H1 (cell line): ENCODE measurements around the gene KYNU. TPM values are rescaled to one million over a fixed set of nuclear protein-coding genes. Genes with fewer than 3 reads are reported as not detected.

Experiments
- CTCF ChIA-PET: fragments of 300-600 bp; sonication (Branson Sonifier 250); formaldehyde crosslinking; loops from one replicate; lab custom pipeline; 2021; ENCODE audit not compliant: partially characterized antibody; lab: Charles Lee
- POLR2A ChIA-PET: fragments of 300-600 bp; sonication (Branson Sonifier 250); formaldehyde crosslinking; loops from one replicate; lab custom pipeline; 2021; ENCODE audit warnings: inconsistent platforms; ENCODE audit not compliant: partially characterized antibody; lab: Charles Lee
- DNase-seq, 2 experiments: peaks; one replicate each; pipeline versions ENCODE4 v3.0.0 to v3.0.0-alpha.2; 2010 to 2022; ENCODE audit warnings: low spot score in 2 of 2, low read depth in 1 of 2, mixed read lengths in 1 of 2
- FAIRE-seq: peaks from 2 replicates; lab custom pipeline; 2011; peaks lifted over from hg19 to GRCh38; lab: Jason Lieb, UNC
- H2AFZ ChIP-seq: 2 replicates; pipeline ENCODE4 v1.8.1; 2012; ENCODE audit warnings: low read length, inconsistent platforms
- H2AK5ac ChIP-seq: 2 replicates; pipeline ENCODE4 v1.6.1; 2013; ENCODE audit warnings: low read depth, low read length
- H2BK120ac ChIP-seq: replicated peaks from 2 replicates; pipeline ENCODE3; 2013; ENCODE audit warnings: low read depth, low read length, inconsistent platforms
- H2BK12ac ChIP-seq: 2 replicates; pipeline ENCODE4 v1.6.1; 2013; ENCODE audit warnings: low read depth, low read length
- H2BK15ac ChIP-seq: 2 replicates; pipeline ENCODE4 v1.6.1; 2013; ENCODE audit warnings: low read length
- H2BK20ac ChIP-seq: 2 replicates; pipeline ENCODE4 v1.6.1; 2013; ENCODE audit warnings: low read length
- H2BK5ac ChIP-seq: 2 replicates; pipeline ENCODE4 v1.6.1; 2013; ENCODE audit warnings: low read depth, low read length
- H3K14ac ChIP-seq: 2 replicates; pipeline ENCODE4 v1.6.1; 2013; ENCODE audit warnings: inconsistent platforms; ENCODE audit not compliant: insufficient read length
- H3K18ac ChIP-seq: 2 replicates; pipeline ENCODE4 v1.6.1; 2013; ENCODE audit warnings: low read length; ENCODE audit errors: extremely low read depth
- H3K23ac ChIP-seq: 2 replicates; pipeline ENCODE4 v1.6.1; 2013; ENCODE audit warnings: inconsistent platforms; ENCODE audit not compliant: insufficient read length
- H3K23me2 ChIP-seq: 2 replicates; pipeline ENCODE4 v1.6.1; 2013; ENCODE audit warnings: low read depth, low read length
- H3K27ac ChIP-seq: 2 replicates; pipeline ENCODE4 v1.6.1; 2011; ENCODE audit warnings: low read depth, low read length, inconsistent platforms
- H3K27me3 ChIP-seq, 4 experiments: replicated peaks in 1 of 4; 1 replicate in 1 of 4; 2 replicates in 3 of 4; pipeline versions ENCODE4 v1.6.1 to v1.8.1; 2011 to 2013; ENCODE audit warnings: low read length in 3 of 4, mild to moderate bottlenecking in 3 of 4, inconsistent platforms in 2 of 4, mixed read lengths in 2 of 4, moderate library complexity in 1 of 4; ENCODE audit not compliant: control insufficient read depth in 3 of 4, insufficient read depth in 3 of 4; ENCODE audit errors: extremely low read depth in 1 of 4
- H3K36me3 ChIP-seq, 4 experiments: 2 replicates each; pipeline versions ENCODE4 v1.6.1 to v1.8.1; 2011 to 2013; ENCODE audit warnings: mild to moderate bottlenecking in 4 of 4, low read length in 3 of 4, moderate library complexity in 2 of 4, control low read depth in 1 of 4, inconsistent platforms in 1 of 4; ENCODE audit not compliant: insufficient read depth in 4 of 4, control insufficient read depth in 2 of 4
- H3K4ac ChIP-seq: replicated peaks from 2 replicates; pipeline ENCODE3; 2013; ENCODE audit warnings: low read length, low read depth, mixed read lengths, inconsistent platforms; ENCODE audit not compliant: insufficient read length
- H3K4me1 ChIP-seq, 4 experiments: replicated peaks in 1 of 4; 1 replicate in 1 of 4; 2 replicates in 3 of 4; pipeline versions ENCODE4 v1.6.1 to v1.8.1; 2011 to 2013; ENCODE audit warnings: low read length in 3 of 4, inconsistent platforms in 2 of 4, mixed read lengths in 1 of 4; ENCODE audit not compliant: insufficient read depth in 4 of 4, control insufficient read depth in 3 of 4
- H3K4me2 ChIP-seq, 2 experiments: 2 replicates each; pipeline versions ENCODE4 v1.6.1 to v1.8.1; 2011 to 2013; ENCODE audit warnings: low read depth in 2 of 2, low read length in 2 of 2, control low read depth in 1 of 2, inconsistent platforms in 1 of 2, mild to moderate bottlenecking in 1 of 2; ENCODE audit not compliant: insufficient read depth in 1 of 2
- H3K4me3 ChIP-seq, 4 experiments: fragments of 200-600, 300-600 bp in 1 of 4; sonication (generic), shearing (Covaris generic), sonication (Bioruptor Twin) in 1 of 4; 2 replicates each; pipeline versions ENCODE4 v1.5.1 to v1.8.1; 2011 to 2016; ENCODE audit warnings: low read length in 4 of 4, low read depth in 3 of 4, control low read depth in 2 of 4, inconsistent platforms in 2 of 4, mild to moderate bottlenecking in 2 of 4, mixed read lengths in 1 of 4, moderate library complexity in 1 of 4; ENCODE audit not compliant: insufficient read depth in 2 of 4; ENCODE audit errors: extremely low read depth in 1 of 4
- H3K56ac ChIP-seq: replicated peaks from 2 replicates; pipeline ENCODE3; 2013; ENCODE audit warnings: low read depth, mild to moderate bottlenecking, mixed read lengths, low read length, inconsistent platforms; ENCODE audit not compliant: insufficient read length
- H3K79me1 ChIP-seq: 2 replicates; pipeline ENCODE4 v1.6.1; 2013; ENCODE audit warnings: low read depth, low read length, control low read depth
- H3K79me2 ChIP-seq, 2 experiments: 2 replicates each; pipeline versions ENCODE4 v1.6.1 to v1.8.1; 2012 to 2013; ENCODE audit warnings: low read length in 2 of 2, mild to moderate bottlenecking in 2 of 2, inconsistent platforms in 1 of 2; ENCODE audit not compliant: insufficient read depth in 2 of 2, control insufficient read depth in 1 of 2
- H3K9ac ChIP-seq, 4 experiments: replicated peaks in 1 of 4; 1 replicate in 1 of 4; 2 replicates in 3 of 4; pipeline versions ENCODE4 v1.6.1 to v1.8.1; 2011 to 2013; ENCODE audit warnings: low read depth in 3 of 4, low read length in 3 of 4, control low read depth in 2 of 4, mild to moderate bottlenecking in 2 of 4, moderate library complexity in 2 of 4, inconsistent platforms in 1 of 4; ENCODE audit errors: extremely low read depth in 1 of 4
- H3K9me3 ChIP-seq, 2 experiments: 2 replicates each; pipeline versions ENCODE4 v1.6.1 to v1.8.1; 2012 to 2013; ENCODE audit warnings: mild to moderate bottlenecking in 2 of 2, moderate library complexity in 2 of 2, control low read depth in 1 of 2, inconsistent platforms in 1 of 2, low read depth in 1 of 2, low read length in 1 of 2, mixed read lengths in 1 of 2; ENCODE audit not compliant: insufficient read depth in 2 of 2
- H4K20me1 ChIP-seq, 2 experiments: replicated peaks in 1 of 2; 2 replicates each; pipeline versions ENCODE3 to v1.8.1; 2011 to 2013; ENCODE audit warnings: inconsistent platforms in 2 of 2, low read length in 2 of 2, mild to moderate bottlenecking in 1 of 2; ENCODE audit not compliant: insufficient read depth in 2 of 2, control insufficient read depth in 1 of 2
- H4K5ac ChIP-seq: 2 replicates; pipeline ENCODE4 v1.6.1; 2013; ENCODE audit warnings: low read length, low read depth, mixed read lengths, inconsistent platforms; ENCODE audit not compliant: insufficient read length
- H4K8ac ChIP-seq: 2 replicates; pipeline ENCODE4 v1.8.0; 2013; ENCODE audit warnings: mild to moderate bottlenecking, moderate library complexity, low read length, inconsistent platforms; ENCODE audit not compliant: insufficient read depth; ENCODE audit errors: extremely low read depth
- H4K91ac ChIP-seq: replicated peaks from 2 replicates; pipeline ENCODE3; 2013; ENCODE audit warnings: low read length, mixed read lengths, inconsistent platforms; ENCODE audit not compliant: insufficient read length
- JUN ChIP-seq: IDR thresholded peaks from 2 replicates; pipeline ENCODE4 v1.6.1; 2011; ENCODE audit warnings: low read depth, mild to moderate bottlenecking, improper control_type of control experiment, low read length
- KDM5A ChIP-seq: fragments of 200-600 bp; IDR thresholded peaks from 2 replicates; pipeline ENCODE4 v1.7.1; 2012; ENCODE audit warnings: mild to moderate bottlenecking, low read length, inconsistent platforms, mixed read lengths
- MAX ChIP-seq: IDR thresholded peaks from 2 replicates; pipeline ENCODE4 v1.6.1; 2012; ENCODE audit warnings: inconsistent platforms
- TBP ChIP-seq: IDR thresholded peaks from 2 replicates; pipeline ENCODE4 v1.6.1; 2011; ENCODE audit warnings: low read depth, low read length, improper control_type of control experiment
- WGBS, 2 experiments: shearing (Covaris generic) in 1 of 2; methylation state at CpG; one replicate each; pipeline versions ENCODE4 v1.1.6 to v1.1.7; 2013 to 2015; ENCODE audit warnings: low lambda C conversion rate in 2 of 2, mixed read lengths in 2 of 2, inconsistent platforms in 1 of 2, low coverage in 1 of 2, missing lambda C conversion rate in 1 of 2; ENCODE audit not compliant: insufficient replicate concordance in 2 of 2, insufficient coverage in 1 of 2, insufficient read length in 1 of 2; ENCODE audit errors: extremely low coverage in 1 of 2, missing lambda C conversion rate in 1 of 2; 5-methylcytosine and 5-hydroxymethylcytosine counted together
- polyA plus RNA-seq, 7 experiments: library from polyadenylated mRNA; depleted of rRNA in 3 of 7; stranded (reverse) in 5 of 7; unstranded in 2 of 7; fragments of >200 nt in 5 of 7; fragments of 200-250 nt in 2 of 7; gene quantifications; 1 replicate in 5 of 7; 2 replicates in 1 of 7; 4 replicates in 1 of 7; pipeline versions ENCODE4 v1.2.1 to v1.2.3, GENCODE V29; 2011 to 2013; ENCODE audit warnings: missing spikeins in 2 of 7, mixed read lengths in 2 of 7
- total RNA-seq: library from RNA; stranded (reverse); fragmentation: NEBNext Ultra II Directional; extraction: Animal tissue kit (Norgen Biotek cat#: 25700); gene quantifications from 2 replicates; pipeline ENCODE4 v1.2.1, GENCODE V29; 2021

KYNU gene
- total and polyA plus RNA-seq, 2 of the 8 experiments (the other 6 are each of a cell fraction or from before 2014, with no cell fraction given), result 0.09 to 0.13 TPM

DNA sequence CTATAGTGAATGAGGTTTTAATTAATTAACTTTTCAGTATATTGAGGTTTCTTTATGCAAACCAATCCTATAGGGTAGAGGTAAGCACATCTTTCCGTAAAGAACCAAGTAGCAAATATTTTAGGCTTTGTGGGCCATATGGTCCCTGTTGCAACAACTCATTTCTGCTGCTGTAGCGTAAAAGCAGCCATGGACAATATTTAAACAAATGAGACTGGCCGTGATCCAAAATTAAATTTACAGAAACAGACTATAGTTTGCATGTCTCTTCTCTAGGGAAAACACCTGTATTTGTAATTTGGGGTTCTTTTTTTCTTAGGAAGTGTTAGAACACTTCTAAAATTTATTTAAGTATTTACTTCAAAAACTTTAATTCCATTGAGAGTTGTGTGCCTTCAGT, 104.3 kb downstream of the KYNU start:
- H3K14ac ChIP-seq, result no peak overlapping the region
- H2BK20ac ChIP-seq, result no peak overlapping the region
- no peak for FAIRE-seq
- no peak overlapping the region for H3K27ac ChIP-seq
- CTCF ChIA-PET, result interaction anchor here (0.6 to 3.0 kb wide), 6 partner anchors 9 to 1244 kb away, joined by 3 to 28 read pairs (median 8); no protein-coding TSS in a partner anchor
- no peak overlapping the region for H3K56ac ChIP-seq
- no peaks in the 10 kb centered on the region for H3K23me2 ChIP-seq
- H4K5ac ChIP-seq, result no peak overlapping the region
- H2AFZ ChIP-seq, result no peak overlapping the region
- H3K23ac ChIP-seq, result no peak overlapping the region
- no peak for DNase-seq
- H2BK12ac ChIP-seq, result no peak overlapping the region
- H3K4me2 ChIP-seq, result no peak overlapping the region
- H2BK15ac ChIP-seq, result no peak overlapping the region
- no peak overlapping the region for H4K91ac ChIP-seq
- H3K79me1 ChIP-seq, result no peaks in the 10 kb centered on the region
- no peaks in the 10 kb centered on the region for H3K36me3 ChIP-seq
- no peak overlapping the region for H3K9ac ChIP-seq
- 96% methylated on average over 3 of the region's 3 CpGs; no CpG with 5 or more reads in 1 of the 2 experiments for WGBS, 2 experiments
- H3K9me3 ChIP-seq, result no peaks in the 10 kb centered on the region
- H3K18ac ChIP-seq, result no peak overlapping the region
- H3K27me3 ChIP-seq, result no peaks in the 10 kb centered on the region
- no peak overlapping the region for H2BK5ac ChIP-seq
- H3K79me2 ChIP-seq, result no peaks in the 10 kb centered on the region
- H3K4ac ChIP-seq, result no peak overlapping the region
- POLR2A ChIA-PET, result no interaction called here
- H3K4me3 ChIP-seq, result no peak overlapping the region
- H3K4me1 ChIP-seq, result no peaks in the 10 kb centered on the region
- no peak overlapping the region for H2BK120ac ChIP-seq
- no peaks in the 10 kb centered on the region for H4K20me1 ChIP-seq
- H4K8ac ChIP-seq, result no peak overlapping the region
- no peak overlapping the region for H2AK5ac ChIP-seq
- TF ChIP-seq MAX, result no peak
- TF ChIP-seq TBP, result no peak
- no peak for TF ChIP-seq KDM5A
- TF ChIP-seq JUN, result no peak
